SJSA1 (cell line): Measurements from ENCODE around the gene UBXN7. TPM values are rescaled to one million over a fixed set of nuclear protein-coding genes. Genes with fewer than 3 reads are reported as not detected.
A peak's percentile ranks its signal among the peaks of the same experiment; 100 is the strongest.
"Not testable (repeated sequence)": the region's sequence is repeated elsewhere in the genome, so short reads cannot be mapped to it uniquely, and the experiment has no call there.

Experiments
- DNase-seq, 2 experiments: peaks; one replicate each; pipeline ENCODE4 v3.0.0-alpha.2; 2015 to 2020; ENCODE audit warnings: low spot score in 2 of 2, low read depth in 1 of 2
- H3K27ac ChIP-seq: fragments of 250-450 bp; sonication (Bioruptor Pico); 2 replicates; pipeline ENCODE4 v1.5.1; 2020; ENCODE audit warnings: mild to moderate bottlenecking, moderate library complexity
- H3K27me3 ChIP-seq: fragments of 250-450 bp; sonication (Bioruptor Pico); replicated peaks from 2 replicates; pipeline ENCODE4 v1.5.1; 2020; ENCODE audit warnings: mild to moderate bottlenecking, moderate library complexity
- H3K36me3 ChIP-seq: fragments of 250-450 bp; sonication (Bioruptor Pico); 2 replicates; pipeline ENCODE4 v1.5.1; 2020; ENCODE audit warnings: mild to moderate bottlenecking
- H3K4me1 ChIP-seq: fragments of 250-450 bp; sonication (Bioruptor Pico); replicated peaks from 2 replicates; pipeline ENCODE4 v1.6.1; 2021; ENCODE audit warnings: mild to moderate bottlenecking
- H3K4me3 ChIP-seq: fragments of 250-450 bp; sonication (Bioruptor Pico); 2 replicates; pipeline ENCODE4 v1.5.1; 2020; ENCODE audit warnings: mild to moderate bottlenecking
- H3K9me3 ChIP-seq: fragments of 250-450 bp; sonication (Bioruptor Pico); replicated peaks from 2 replicates; pipeline ENCODE4 v1.5.1; 2020; ENCODE audit warnings: mild to moderate bottlenecking
- total RNA-seq: library from RNA; depleted of rRNA; stranded (reverse); fragments of >200 nt; shearing (Covaris generic); gene quantifications from 2 replicates; pipeline ENCODE4 v1.2.3, GENCODE V29; 2014; rRNA removed

Gene UBXN7
- total RNA-seq: 9.2 and 11.2 TPM in 2 replicates

GRCh38 chr3:196432137-196432879 lies at the start of gene UBXN7:
Gene UBXN7 (minus strand): TSS chr3:196432427. CDS start chr3:196432399, 28 bp downstream.
- Histone ChIP-seq H3K9me3 (no peaks in the 10 kb centered on the region), H3K27ac (peak within 1 kb of the TSS; percentile 33), H3K4me3 (peak within 1 kb of the TSS; percentile 76), H3K4me1 (no peaks in the 10 kb centered on the region; the same call in 1 of the 2 replicates), H3K27me3 (no peaks in the 10 kb centered on the region), H3K36me3 (peaks cover 9% of the 10 kb centered on the region; the same call in 1 of the 2 replicates)
- DNase-seq: peak; percentile 92

- no peak overlapping the region for H3K27ac ChIP-seq
- H3K27me3 ChIP-seq: no peaks in the 10 kb centered on the region
- DNase-seq: no peak
- no peaks in the 10 kb centered on the region for H3K9me3 ChIP-seq
- H3K36me3 ChIP-seq: peaks cover 67% of the 10 kb centered on the region
- H3K4me1 ChIP-seq: no peaks in the 10 kb centered on the region
- no peak overlapping the region for H3K4me3 ChIP-seq
These were observed 45.5 kb upstream of the UBXN7 start for GRCh38 chr3:196477678-196478077.

- Histone ChIP-seq H3K9me3 (no peaks in the 10 kb centered on the region), H3K27me3 (no peaks in the 10 kb centered on the region), H3K27ac (no peak overlapping the region), H3K4me3 (no peak overlapping the region), H3K36me3 (peaks cover 55% of the 10 kb centered on the region), H3K4me1 (no peaks in the 10 kb centered on the region)
- DNase-seq: no peak
These were observed 40.1 kb upstream of the UBXN7 start for GRCh38 chr3:196472286-196472685.

- no peaks in the 10 kb centered on the region for H3K4me1 ChIP-seq
- H3K27me3 ChIP-seq: no peaks in the 10 kb centered on the region
- H3K36me3 ChIP-seq: peaks cover 50% of the 10 kb centered on the region
- no peak overlapping the region for H3K4me3 ChIP-seq
- no peak for DNase-seq
- no peaks in the 10 kb centered on the region for H3K9me3 ChIP-seq
- no peak overlapping the region for H3K27ac ChIP-seq
These were observed 39.3 kb upstream of the UBXN7 start for GRCh38 chr3:196471551-196471950.

- not testable (repeated sequence) for H3K9me3 ChIP-seq, H3K4me3 ChIP-seq, H3K27me3 ChIP-seq, H3K4me1 ChIP-seq, DNase-seq, H3K27ac ChIP-seq
- peaks cover 47% of the 10 kb centered on the region for H3K36me3 ChIP-seq
These were observed 38.0 kb upstream of the UBXN7 start for GRCh38 chr3:196470182-196470581.

- peaks cover 6% of the 10 kb centered on the region for H3K36me3 ChIP-seq
- no peaks in the 10 kb centered on the region for H3K9me3 ChIP-seq
- no peak for DNase-seq
- no peaks in the 10 kb centered on the region for H3K27me3 ChIP-seq
- H3K27ac ChIP-seq: no peak overlapping the region
- H3K4me1 ChIP-seq: no peaks in the 10 kb centered on the region
- H3K4me3 ChIP-seq: no peak overlapping the region
These were observed 31.6 kb upstream of the UBXN7 start for GRCh38 chr3:196463804-196464203.

- DNase-seq: no peak
- Histone ChIP-seq H3K9me3 (no peaks in the 10 kb centered on the region), H3K36me3 (peaks cover 2% of the 10 kb centered on the region), H3K4me3 (no peak overlapping the region), H3K4me1 (no peaks in the 10 kb centered on the region), H3K27ac (no peak overlapping the region), H3K27me3 (no peaks in the 10 kb centered on the region)
These were observed 31.2 kb upstream of the UBXN7 start for GRCh38 chr3:196463478-196463756.

- H3K4me3 ChIP-seq, H3K9me3 ChIP-seq, DNase-seq, H3K36me3 ChIP-seq, H3K4me1 ChIP-seq, H3K27me3 ChIP-seq, H3K27ac ChIP-seq: not testable (repeated sequence)
These were observed 30.7 kb upstream of the UBXN7 start for GRCh38 chr3:196462680-196463477.

GRCh38 chr3:196458063-196458462 lies 25.8 kb upstream of the UBXN7 start:
- H3K27ac ChIP-seq: no peak overlapping the region
- H3K27me3 ChIP-seq: no peaks in the 10 kb centered on the region
- no peak overlapping the region for H3K4me3 ChIP-seq
- no peaks in the 10 kb centered on the region for H3K4me1 ChIP-seq
- no peaks in the 10 kb centered on the region for H3K9me3 ChIP-seq
- DNase-seq: no peak
- H3K36me3 ChIP-seq: no peaks in the 10 kb centered on the region

GRCh38 chr3:196457470-196457869 lies 25.2 kb upstream of the UBXN7 start:
- not testable (repeated sequence) for H3K27me3 ChIP-seq, H3K36me3 ChIP-seq, DNase-seq, H3K9me3 ChIP-seq, H3K4me1 ChIP-seq, H3K27ac ChIP-seq, H3K4me3 ChIP-seq

- Histone ChIP-seq H3K9me3 (no peaks in the 10 kb centered on the region), H3K36me3 (no peaks in the 10 kb centered on the region), H3K4me3 (no peak overlapping the region), H3K27me3 (no peaks in the 10 kb centered on the region), H3K27ac (no peak overlapping the region), H3K4me1 (no peaks in the 10 kb centered on the region)
- DNase-seq: no peak
These were observed 22.7 kb upstream of the UBXN7 start for GRCh38 chr3:196454935-196455334.

- not testable (repeated sequence) for DNase-seq, H3K36me3 ChIP-seq, H3K9me3 ChIP-seq, H3K27me3 ChIP-seq, H3K27ac ChIP-seq, H3K4me1 ChIP-seq, H3K4me3 ChIP-seq
These were observed 13.2 kb upstream of the UBXN7 start for GRCh38 chr3:196445391-196445790.

GRCh38 chr3:196444500-196444894 lies 12.3 kb upstream of the UBXN7 start:
- Histone ChIP-seq H3K4me3 (no peak overlapping the region), H3K9me3 (no peaks in the 10 kb centered on the region), H3K27ac (no peak overlapping the region), H3K4me1 (peaks cover 7% of the 10 kb centered on the region), H3K27me3 (no peaks in the 10 kb centered on the region), H3K36me3 (no peaks in the 10 kb centered on the region)
- no peak for DNase-seq

GRCh38 chr3:196440696-196441095 lies 8.5 kb upstream of the UBXN7 start:
- no peak for DNase-seq
- Histone ChIP-seq H3K4me1 (peaks cover 7% of the 10 kb centered on the region), H3K27me3 (no peaks in the 10 kb centered on the region), H3K36me3 (no peaks in the 10 kb centered on the region), H3K27ac (no peak overlapping the region), H3K9me3 (no peaks in the 10 kb centered on the region), H3K4me3 (no peak overlapping the region)
